IMR-90 (cell line): ENCODE measurements around the gene TRAPPC8. TPM values are rescaled to one million over a fixed set of nuclear protein-coding genes. Genes with fewer than 3 reads are reported as not detected.

Experiments
- ATAC-seq: fragments of 200-7000 bp; cut with Tn5 transposase; 2 replicates; pipeline ENCODE4 v1.9.1; 2020; ENCODE audit warnings: low read depth, mild to moderate bottlenecking, moderate library complexity
- BruUV-seq: library from RNA; stranded (reverse); fragments of 400-500 nt; replicated peaks from 2 replicates; lab custom pipeline; 2021; lab: Mats Ljungman, UMichigan
- CTCF ChIA-PET: fragments of 300-600 bp; formaldehyde crosslinking; extraction: SDS; loops from one replicate; lab custom pipeline; 2021; ENCODE audit warnings: antibody characterized with exemption; lab: Yijun Ruan, JAX
- POLR2A ChIA-PET: fragments of 300-600 bp; sonication (Branson Sonifier 250); formaldehyde crosslinking; loops from one replicate; lab custom pipeline; 2022; ENCODE audit warnings: antibody characterized with exemption; ENCODE audit not compliant: unreplicated experiment; lab: Charles Lee
- DNase-seq: peaks from one replicate; pipeline ENCODE4 v3.0.0; 2013
- H2AFZ ChIP-seq: replicated peaks from 2 replicates; pipeline ENCODE3; 2013; ENCODE audit warnings: low read length, mild to moderate bottlenecking; ENCODE audit not compliant: poor library complexity
- H2AK5ac ChIP-seq: 2 replicates; pipeline ENCODE4 v1.6.1; 2013; ENCODE audit warnings: low read depth, low read length, inconsistent platforms
- H2AK9ac ChIP-seq: replicated peaks from 2 replicates; pipeline ENCODE3; 2013; ENCODE audit warnings: mild to moderate bottlenecking, low read depth, low read length, moderate library complexity; ENCODE audit not compliant: poor library complexity
- H2BK120ac ChIP-seq: 2 replicates; pipeline ENCODE4 v1.6.1; 2013; ENCODE audit warnings: low read depth, low read length, inconsistent platforms
- H2BK15ac ChIP-seq: 3 replicates; pipeline ENCODE4 v1.6.1; 2013; ENCODE audit warnings: low read depth, low read length, inconsistent platforms
- H2BK20ac ChIP-seq: 2 replicates; pipeline ENCODE4 v1.6.1; 2013; ENCODE audit warnings: low read depth, mild to moderate bottlenecking, inconsistent platforms, low read length, moderate library complexity
- H2BK5ac ChIP-seq: 2 replicates; pipeline ENCODE4 v1.6.1; 2013; ENCODE audit warnings: mild to moderate bottlenecking, low read depth, low read length, inconsistent platforms; ENCODE audit not compliant: poor library complexity, severe bottlenecking
- H3K14ac ChIP-seq: replicated peaks from 2 replicates; pipeline ENCODE4 v1.6.1; 2013; ENCODE audit warnings: low read depth, low read length, inconsistent platforms
- H3K18ac ChIP-seq: 2 replicates; pipeline ENCODE4 v1.6.1; 2013; ENCODE audit warnings: low read depth, low read length, control low read depth
- H3K23ac ChIP-seq: 2 replicates; pipeline ENCODE4 v1.6.1; 2013; ENCODE audit warnings: low read depth, low read length, inconsistent platforms
- H3K27ac ChIP-seq: 2 replicates; pipeline ENCODE4 v1.5.1; 2013; ENCODE audit warnings: mild to moderate bottlenecking, control low read depth, low read length; ENCODE audit not compliant: insufficient read depth
- H3K27me3 ChIP-seq: 2 replicates; pipeline ENCODE4 v1.6.1; 2013; ENCODE audit warnings: low read length; ENCODE audit not compliant: control insufficient read depth, insufficient read depth
- H3K36me3 ChIP-seq: 2 replicates; pipeline ENCODE4 v1.6.1; 2013; ENCODE audit warnings: low read length, mixed read lengths; ENCODE audit not compliant: control insufficient read depth, insufficient read depth
- H3K4ac ChIP-seq: 2 replicates; pipeline ENCODE4 v1.6.1; 2013; ENCODE audit warnings: low read depth, low read length, inconsistent platforms
- H3K4me1 ChIP-seq: 2 replicates; pipeline ENCODE4 v1.6.1; 2013; ENCODE audit warnings: low read length, mixed read lengths; ENCODE audit not compliant: control insufficient read depth, insufficient read depth
- H3K4me2 ChIP-seq: 2 replicates; pipeline ENCODE4 v1.6.1; 2013; ENCODE audit warnings: low read depth, mild to moderate bottlenecking, control low read depth, low read length, moderate library complexity
- H3K4me3 ChIP-seq: 2 replicates; pipeline ENCODE4 v1.5.1; 2013; ENCODE audit warnings: low read depth, mild to moderate bottlenecking, control low read depth, low read length, moderate library complexity; ENCODE audit not compliant: insufficient read depth
- H3K56ac ChIP-seq: 2 replicates; pipeline ENCODE4 v1.6.1; 2013; ENCODE audit warnings: low read length, inconsistent platforms; ENCODE audit not compliant: insufficient read depth; ENCODE audit errors: extremely low read depth
- H3K79me1 ChIP-seq, 2 experiments: 2 replicates each; pipeline ENCODE4 v1.6.1; 2013; ENCODE audit warnings: low read length in 2 of 2, inconsistent platforms in 1 of 2, low read depth in 1 of 2
- H3K9ac ChIP-seq: 2 replicates; pipeline ENCODE4 v1.6.1; 2013; ENCODE audit warnings: low read depth, low read length, control low read depth
- H3K9me1 ChIP-seq: 2 replicates; pipeline ENCODE4 v1.6.1; 2013; ENCODE audit warnings: low read length, inconsistent platforms; ENCODE audit not compliant: insufficient read depth
- H3K9me3 ChIP-seq: 2 replicates; pipeline ENCODE4 v1.6.1; 2013; ENCODE audit warnings: low read length; ENCODE audit not compliant: control insufficient read depth, insufficient read depth
- H4K20me1 ChIP-seq: 2 replicates; pipeline ENCODE4 v1.6.1; 2013; ENCODE audit warnings: low read length, inconsistent platforms; ENCODE audit not compliant: insufficient read depth
- H4K5ac ChIP-seq: 2 replicates; pipeline ENCODE4 v1.6.1; 2013; ENCODE audit warnings: mild to moderate bottlenecking, low read depth, low read length, control low read depth
- H4K8ac ChIP-seq, 2 experiments: 2 replicates each; pipeline ENCODE4 v1.6.1; 2013; ENCODE audit warnings: low read depth in 2 of 2, low read length in 2 of 2, control low read depth in 1 of 2, inconsistent platforms in 1 of 2
- H4K91ac ChIP-seq: 2 replicates; pipeline ENCODE4 v1.6.1; 2013; ENCODE audit warnings: low read depth, low read length, inconsistent platforms; ENCODE audit not compliant: insufficient read depth
- CHD1 ChIP-seq: IDR thresholded peaks from 2 replicates; pipeline ENCODE4 v1.6.1; 2012; ENCODE audit warnings: low read depth, low read length, improper control_type of control experiment
- FOS ChIP-seq: fragments of 150-350 bp; IDR thresholded peaks from 2 replicates; pipeline ENCODE4 v1.6.1; 2016; ENCODE audit warnings: low read depth, low read length
- MAFK ChIP-seq: IDR thresholded peaks from 2 replicates; pipeline ENCODE4 v1.6.1; 2012; ENCODE audit warnings: low read depth, low read length, improper control_type of control experiment
- MAZ ChIP-seq: IDR thresholded peaks from 2 replicates; pipeline ENCODE4 v1.6.1; 2012; ENCODE audit warnings: low read depth, mild to moderate bottlenecking, low read length, improper control_type of control experiment, moderate library complexity, borderline replicate concordance
- MXI1 ChIP-seq: IDR thresholded peaks from 2 replicates; pipeline ENCODE4 v1.6.1; 2012; ENCODE audit warnings: low read depth, mild to moderate bottlenecking, low read length, moderate library complexity, borderline replicate concordance
- NFE2L2 ChIP-seq: fragments of 150-350 bp; IDR thresholded peaks from 2 replicates; pipeline ENCODE4 v1.6.1; 2016; ENCODE audit warnings: low read depth, mild to moderate bottlenecking, low read length
- POLR2A ChIP-seq: IDR thresholded peaks from 2 replicates; pipeline ENCODE4 v1.6.1; 2012; ENCODE audit warnings: mild to moderate bottlenecking, low read depth, low read length
- SMC3 ChIP-seq: fragments of 150-350 bp; IDR thresholded peaks from 2 replicates; pipeline ENCODE4 v1.6.1; 2016; ENCODE audit warnings: low read depth, mild to moderate bottlenecking, antibody characterized with exemption, low read length, moderate library complexity
- WGBS, 2 experiments: methylation state at CpG; one replicate each; pipeline versions ENCODE4 v1.1.5 to v1.1.7; 2013; ENCODE audit warnings: missing lambda C conversion rate in 2 of 2; ENCODE audit not compliant: insufficient read length in 1 of 2; ENCODE audit errors: extremely low coverage in 2 of 2; 5-methylcytosine and 5-hydroxymethylcytosine counted together
- dilution Hi-C: fragments of 300-500 bp; cut with HindIII; formaldehyde crosslinking; loops from one replicate; pipeline ENCODE4 v1.14.3; 2018; ENCODE audit warnings: low sequenced_read_pairs; ENCODE audit not compliant: unreplicated experiment
- in situ Hi-C: fragments of 300-500 bp; cut with MboI; formaldehyde crosslinking; loops from 3 replicates; pipeline ENCODE4 v1.14.3; 2019; ENCODE audit warnings: low sequenced_read_pairs, inconsistent platforms, mixed read lengths
- intact Hi-C: fragments of 100-400 bp; cut with micrococcal nuclease; formaldehyde crosslinking; loops from 2 replicates; pipeline ENCODE4 v1.10.0; 2022
- polyA plus RNA-seq, 3 experiments: library from polyadenylated mRNA; depleted of rRNA; stranded (reverse); fragments of >200 nt; gene quantifications; 2 replicates each; pipeline ENCODE4 v1.2.3, GENCODE V29; 2012; ENCODE audit warnings: low replicate concordance in 1 of 3
- total RNA-seq: library from RNA; depleted of rRNA; stranded (reverse); fragments of >200 nt; gene quantifications from 2 replicates; pipeline ENCODE4 v1.2.3, GENCODE V29; 2012
- TF ChIP-seq, protein P1 (sequence below): fragments of 150-350 bp; IDR thresholded peaks from 2 replicates; pipeline ENCODE4 v1.6.1; 2017; ENCODE audit warnings: mild to moderate bottlenecking, antibody characterized with exemption, low read length, low read depth
- TF ChIP-seq, protein P2 (sequence below): conservative IDR thresholded peaks from 2 replicates; pipeline ENCODE4 v1.5.1; 2012; ENCODE audit warnings: mild to moderate bottlenecking, low read depth, low read length, improper control_type of control experiment

TRAPPC8 gene
- total and polyA plus RNA-seq, 2 of the 4 experiments (the other 2 are of a cell fraction), result 21.8 to 54.3 TPM

DNA sequence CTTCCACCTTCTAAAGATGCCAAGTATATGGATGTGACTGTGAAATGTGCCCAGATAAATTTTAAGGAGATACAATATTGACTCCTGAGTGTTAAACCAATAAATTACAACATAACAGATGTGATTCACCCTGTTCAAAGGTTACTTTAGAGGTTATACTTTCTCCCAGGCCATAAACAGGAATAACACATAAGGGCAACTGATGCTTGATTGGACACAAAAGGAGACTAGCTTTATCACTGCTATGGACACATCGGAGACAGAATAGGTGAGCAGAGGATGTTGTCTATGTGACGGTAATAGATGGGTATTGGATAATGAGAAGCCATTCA is 150.4 kb downstream of the TRAPPC8 start:
- H3K23ac ChIP-seq, result no peak overlapping the region
- H3K4me2 ChIP-seq, result no peak overlapping the region
- dilution Hi-C loops, result no loop called here
- no peak for DNase-seq
- ChIA-PET CTCF (no interaction called here), POLR2A (no interaction called here)
- no peak overlapping the region for H2AK9ac ChIP-seq
- no peak overlapping the region for H4K5ac ChIP-seq
- H3K27me3 ChIP-seq, result no peaks in the 10 kb centered on the region
- intact Hi-C loops, result no loop called here
- H3K4me1 ChIP-seq, result no peaks in the 10 kb centered on the region
- no peak overlapping the region for H4K8ac ChIP-seq
- no peak overlapping the region for H3K9ac ChIP-seq
- no peak overlapping the region for H2BK5ac ChIP-seq
- H3K18ac ChIP-seq, result no peak overlapping the region
- no TSS peak for BruUV-seq
- no peak overlapping the region for H2BK20ac ChIP-seq
- no peak for ATAC-seq
- no peak overlapping the region for H2BK120ac ChIP-seq
- no peaks in the 10 kb centered on the region for H3K79me1 ChIP-seq
- H4K20me1 ChIP-seq, result no peaks in the 10 kb centered on the region
- 69% methylated on average over 2 of the region's 2 CpGs; no CpG with 5 or more reads in 1 of the 2 experiments for whole genome bisulfite sequencing, 2 experiments
- no peak overlapping the region for H3K56ac ChIP-seq
- no peak for TF ChIP-seq SMC3
- TF ChIP-seq MAZ, result no peak
- no peak for TF ChIP-seq MAFK
- no peak for TF ChIP-seq POLR2A
- TF ChIP-seq MXI1, result no peak
- no peak for TF ChIP-seq CHD1
- TF ChIP-seq FOS, result no peak
- TF ChIP-seq, protein P1, sequence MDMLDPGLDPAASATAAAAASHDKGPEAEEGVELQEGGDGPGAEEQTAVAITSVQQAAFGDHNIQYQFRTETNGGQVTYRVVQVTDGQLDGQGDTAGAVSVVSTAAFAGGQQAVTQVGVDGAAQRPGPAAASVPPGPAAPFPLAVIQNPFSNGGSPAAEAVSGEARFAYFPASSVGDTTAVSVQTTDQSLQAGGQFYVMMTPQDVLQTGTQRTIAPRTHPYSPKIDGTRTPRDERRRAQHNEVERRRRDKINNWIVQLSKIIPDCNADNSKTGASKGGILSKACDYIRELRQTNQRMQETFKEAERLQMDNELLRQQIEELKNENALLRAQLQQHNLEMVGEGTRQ, result no peak
- no peak for TF ChIP-seq NFE2L2
- TF ChIP-seq, protein P2, sequence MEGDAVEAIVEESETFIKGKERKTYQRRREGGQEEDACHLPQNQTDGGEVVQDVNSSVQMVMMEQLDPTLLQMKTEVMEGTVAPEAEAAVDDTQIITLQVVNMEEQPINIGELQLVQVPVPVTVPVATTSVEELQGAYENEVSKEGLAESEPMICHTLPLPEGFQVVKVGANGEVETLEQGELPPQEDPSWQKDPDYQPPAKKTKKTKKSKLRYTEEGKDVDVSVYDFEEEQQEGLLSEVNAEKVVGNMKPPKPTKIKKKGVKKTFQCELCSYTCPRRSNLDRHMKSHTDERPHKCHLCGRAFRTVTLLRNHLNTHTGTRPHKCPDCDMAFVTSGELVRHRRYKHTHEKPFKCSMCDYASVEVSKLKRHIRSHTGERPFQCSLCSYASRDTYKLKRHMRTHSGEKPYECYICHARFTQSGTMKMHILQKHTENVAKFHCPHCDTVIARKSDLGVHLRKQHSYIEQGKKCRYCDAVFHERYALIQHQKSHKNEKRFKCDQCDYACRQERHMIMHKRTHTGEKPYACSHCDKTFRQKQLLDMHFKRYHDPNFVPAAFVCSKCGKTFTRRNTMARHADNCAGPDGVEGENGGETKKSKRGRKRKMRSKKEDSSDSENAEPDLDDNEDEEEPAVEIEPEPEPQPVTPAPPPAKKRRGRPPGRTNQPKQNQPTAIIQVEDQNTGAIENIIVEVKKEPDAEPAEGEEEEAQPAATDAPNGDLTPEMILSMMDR, result no peak
- no peak overlapping the region for H3K4me3 ChIP-seq
- H3K9me1 ChIP-seq, result no peaks in the 10 kb centered on the region
- no peak overlapping the region for H3K4ac ChIP-seq
- H2AK5ac ChIP-seq, result no peak overlapping the region
- no peaks in the 10 kb centered on the region for H3K9me3 ChIP-seq
- no peak overlapping the region for H3K14ac ChIP-seq
- no peak overlapping the region for H2AFZ ChIP-seq
- no peak overlapping the region for H2BK15ac ChIP-seq
- no peak overlapping the region for H4K91ac ChIP-seq
- no peak overlapping the region for H3K27ac ChIP-seq
- in situ Hi-C loops, result no loop called here
- no peaks in the 10 kb centered on the region for H3K36me3 ChIP-seq
